Effector CD8-positive, alpha-beta T cell (primary cell): Measurements from ENCODE around the gene APPL2.
"Not testable (repeated sequence)": the region's sequence is repeated elsewhere in the genome, so short reads cannot be mapped to it uniquely, and the experiment has no call there.

ENCODE experiments used
- DNase-seq: peaks from one replicate; lab custom pipeline; 2025; lab: John Stamatoyannopoulos, UW

Gene APPL2

GRCh38 chr12:105192624-105193225 lies 43.2 kb downstream of the APPL2 start:
- no peak for DNase-seq

- no peak for DNase-seq
Observed at GRCh38 chr12:105190530-105190929, 45.4 kb downstream of the APPL2 start.

- DNase-seq: no peak
Observed at GRCh38 chr12:105189293-105189692, 46.7 kb downstream of the APPL2 start.

GRCh38 chr12:105183976-105184375 lies 52.0 kb downstream of the APPL2 start:
- not testable (repeated sequence) for DNase-seq

GRCh38 chr12:105183406-105183805 lies 52.6 kb downstream of the APPL2 start:
- not testable (repeated sequence) for DNase-seq

- DNase-seq: not testable (repeated sequence)
Observed at GRCh38 chr12:105179114-105179513, 56.9 kb downstream of the APPL2 start.

GRCh38 chr12:105177208-105177607 lies 58.8 kb downstream of the APPL2 start:
- DNase-seq: no peak

GRCh38 chr12:105175397-105175990 lies 60.5 kb downstream of the APPL2 start:
- no peak for DNase-seq

- no peak for DNase-seq
Observed at GRCh38 chr12:105171691-105172436, 64.1 kb downstream of the APPL2 start.

GRCh38 chr12:105170139-105170538 lies 65.8 kb downstream of the APPL2 start:
- no peak for DNase-seq

GRCh38 chr12:105168006-105168405 lies 68.0 kb downstream of the APPL2 start:
- DNase-seq: no peak

GRCh38 chr12:105167346-105167745 lies 68.6 kb downstream of the APPL2 start:
- no peak for DNase-seq

- no peak for DNase-seq
Observed at GRCh38 chr12:105166736-105167135, 69.2 kb downstream of the APPL2 start.

GRCh38 chr12:105164068-105164467 lies 71.9 kb downstream of the APPL2 start:
- no peak for DNase-seq

GRCh38 chr12:105162174-105162573 lies 73.8 kb downstream of the APPL2 start:
- DNase-seq: no peak

- no peak for DNase-seq
Observed at GRCh38 chr12:105158876-105159275, 77.1 kb downstream of the APPL2 start.

GRCh38 chr12:105157606-105158005 lies 78.4 kb downstream of the APPL2 start:
- no peak for DNase-seq

- no peak for DNase-seq
Observed at GRCh38 chr12:105156260-105156659, 79.7 kb downstream of the APPL2 start.

GRCh38 chr12:105142259-105142658 lies 93.7 kb downstream of the APPL2 start:
- DNase-seq: no peak

- no peak for DNase-seq
Observed at GRCh38 chr12:105141320-105141922, 94.6 kb downstream of the APPL2 start.

GRCh38 chr12:105138248-105138647 lies 97.7 kb downstream of the APPL2 start:
- DNase-seq: no peak
